Natural killer cell (primary cell): ENCODE measurements around the gene STX8. TPM values are rescaled to one million over a fixed set of nuclear protein-coding genes. Genes with fewer than 3 reads are reported as not detected.

Experiments
- ATAC-seq, 3 donors: fragments of 150-1000 bp in 2 of 3; fragments of 200-7000 bp in 1 of 3; cut with Tn5 transposase; 1 replicate in 1 of 3; 2 replicates in 2 of 3; pipeline ENCODE4 v1.10.0; 2021; ENCODE audit warnings: mild to moderate bottlenecking in 2 of 3, moderate library complexity in 2 of 3
- DNase-seq, 2 donors: peaks; one replicate each; pipeline versions ENCODE4 v3.0.0 to v3.0.0-alpha.2; 2013 to 2021; ENCODE audit warnings: mixed read lengths in 1 of 2
- H3K27ac ChIP-seq: one replicate; pipeline ENCODE4 v1.5.1; 2013; ENCODE audit warnings: mild to moderate bottlenecking, low read length
- H3K27me3 ChIP-seq: one replicate; pipeline ENCODE4 v1.6.1; 2013; ENCODE audit warnings: low read length; ENCODE audit not compliant: control insufficient read depth, insufficient read depth
- H3K36me3 ChIP-seq: one replicate; pipeline ENCODE4 v1.6.1; 2013; ENCODE audit warnings: low read length; ENCODE audit not compliant: control insufficient read depth, insufficient read depth
- H3K4me1 ChIP-seq: one replicate; pipeline ENCODE4 v1.6.1; 2013; ENCODE audit warnings: low read length; ENCODE audit not compliant: control insufficient read depth, insufficient read depth
- H3K4me3 ChIP-seq: one replicate; pipeline ENCODE4 v1.5.1; 2013; ENCODE audit warnings: low read length
- H3K9me3 ChIP-seq: one replicate; pipeline ENCODE4 v1.6.1; 2013; ENCODE audit warnings: low read length; ENCODE audit not compliant: control insufficient read depth, insufficient read depth
- H3K27ac Mint-ChIP-seq, 2 donors: one replicate each; pipeline ENCODE4 v1.8.0; 2022; ENCODE audit warnings: mild to moderate bottlenecking in 2 of 2, mixed read lengths in 2 of 2, moderate library complexity in 1 of 2
- H3K27me3 Mint-ChIP-seq, 2 donors: one replicate each; pipeline ENCODE4 v1.8.0; 2022; ENCODE audit warnings: low read depth in 2 of 2, mixed read lengths in 2 of 2
- H3K36me3 Mint-ChIP-seq: one replicate; pipeline ENCODE4 v1.8.0; 2022; ENCODE audit warnings: mixed read lengths
- H3K4me1 Mint-ChIP-seq, 2 donors: one replicate each; pipeline ENCODE4 v1.8.0; 2022; ENCODE audit warnings: mixed read lengths in 2 of 2
- H3K4me3 Mint-ChIP-seq: one replicate; pipeline ENCODE4 v1.8.0; 2022; ENCODE audit warnings: mild to moderate bottlenecking, moderate library complexity, mixed read lengths
- H3K9me3 Mint-ChIP-seq, 2 donors: one replicate each; pipeline ENCODE4 v1.8.0; 2022; ENCODE audit warnings: mixed read lengths in 2 of 2
- WGBS: methylation state at CpG from one replicate; pipeline ENCODE4 v1.1.7; 2013; ENCODE audit warnings: missing lambda C conversion rate; ENCODE audit not compliant: insufficient coverage; 5-methylcytosine and 5-hydroxymethylcytosine counted together
- intact Hi-C: fragments of 100-400 bp; cut with micrococcal nuclease; formaldehyde crosslinking; loops from one replicate; pipeline ENCODE4 v1.14.2; 2022
- total RNA-seq, 4 donors: library from RNA; stranded (reverse); fragments of 120-200 nt in 1 of 4; gene quantifications; one replicate each; pipeline versions ENCODE4 v1.2.3 to v1.2.4, GENCODE V29; 2013 to 2022
- TF ChIP-seq, protein P1 (sequence below): fragments of 200-600 bp; IDR thresholded peaks from one replicate; pipeline ENCODE4 v1.8.0; 2022; ENCODE audit warnings: antibody characterized with exemption

STX8 gene
- total RNA-seq, 3 donors from 2014 or later (not counting 1 experiment from before 2014, with no cell fraction given), result 96.3 to 141 (median 120) TPM

DNA sequence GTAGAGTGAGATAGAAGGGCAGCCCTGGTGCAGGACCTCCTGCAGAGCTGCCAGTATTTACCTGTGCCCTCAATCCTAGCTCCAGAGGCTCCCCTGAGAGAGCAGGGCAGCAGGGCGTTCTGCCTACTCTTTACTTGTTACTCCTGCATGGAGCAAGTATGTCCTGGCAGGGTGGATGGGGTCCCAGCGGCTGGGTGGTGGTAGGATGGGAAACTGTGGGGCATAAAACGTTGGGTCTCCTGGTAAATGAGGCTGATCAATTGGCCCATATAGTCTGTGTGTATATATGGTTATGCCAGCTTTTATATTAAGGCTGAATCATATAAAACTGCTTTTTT is 362.3 kb downstream of the STX8 start:
- ATAC-seq (no peak), DNase-seq (no peak)
- Histone ChIP-seq H3K27me3 (no peaks in the 10 kb centered on the region), H3K9me3 (no peaks in the 10 kb centered on the region), H3K4me3 (no peak overlapping the region), H3K36me3 (no peaks in the 10 kb centered on the region), H3K4me1 (no peaks in the 10 kb centered on the region), H3K27ac (no peak overlapping the region)
- peaks cover 6 to 12% of the 10 kb centered on the region in 2 donors for H3K27me3 Mint-ChIP-seq
- H3K9me3 Mint-ChIP-seq, result peaks cover 9 to 13% of the 10 kb centered on the region in 2 donors
- no peak overlapping the region for H3K27ac Mint-ChIP-seq
- intact Hi-C loops, result no loop called here
- H3K36me3 Mint-ChIP-seq, result peaks cover 16% of the 10 kb centered on the region
- TF ChIP-seq, protein P1, sequence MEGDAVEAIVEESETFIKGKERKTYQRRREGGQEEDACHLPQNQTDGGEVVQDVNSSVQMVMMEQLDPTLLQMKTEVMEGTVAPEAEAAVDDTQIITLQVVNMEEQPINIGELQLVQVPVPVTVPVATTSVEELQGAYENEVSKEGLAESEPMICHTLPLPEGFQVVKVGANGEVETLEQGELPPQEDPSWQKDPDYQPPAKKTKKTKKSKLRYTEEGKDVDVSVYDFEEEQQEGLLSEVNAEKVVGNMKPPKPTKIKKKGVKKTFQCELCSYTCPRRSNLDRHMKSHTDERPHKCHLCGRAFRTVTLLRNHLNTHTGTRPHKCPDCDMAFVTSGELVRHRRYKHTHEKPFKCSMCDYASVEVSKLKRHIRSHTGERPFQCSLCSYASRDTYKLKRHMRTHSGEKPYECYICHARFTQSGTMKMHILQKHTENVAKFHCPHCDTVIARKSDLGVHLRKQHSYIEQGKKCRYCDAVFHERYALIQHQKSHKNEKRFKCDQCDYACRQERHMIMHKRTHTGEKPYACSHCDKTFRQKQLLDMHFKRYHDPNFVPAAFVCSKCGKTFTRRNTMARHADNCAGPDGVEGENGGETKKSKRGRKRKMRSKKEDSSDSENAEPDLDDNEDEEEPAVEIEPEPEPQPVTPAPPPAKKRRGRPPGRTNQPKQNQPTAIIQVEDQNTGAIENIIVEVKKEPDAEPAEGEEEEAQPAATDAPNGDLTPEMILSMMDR, result no peak
- H3K4me1 Mint-ChIP-seq, result no peaks in the 10 kb centered on the region
- 86% methylated on average over 3 of the region's 3 CpGs for WGBS
- no peak overlapping the region for H3K4me3 Mint-ChIP-seq

- no peak for ATAC-seq
- Mint-ChIP-seq H3K27ac (no peak overlapping the region), H3K4me3 (no peak overlapping the region), H3K9me3 (peaks cover 9 to 13% of the 10 kb centered on the region in 2 donors), H3K36me3 (peaks cover 16% of the 10 kb centered on the region), H3K27me3 (peaks cover 6 to 12% of the 10 kb centered on the region in 2 donors), H3K4me1 (no peaks in the 10 kb centered on the region)
- no peak overlapping the region for H3K4me3 ChIP-seq
- no peaks in the 10 kb centered on the region for H3K36me3 ChIP-seq
- H3K4me1 ChIP-seq, result no peaks in the 10 kb centered on the region
- TF ChIP-seq, protein P1, result no peak
- H3K27ac ChIP-seq, result no peak overlapping the region
- H3K27me3 ChIP-seq, result no peaks in the 10 kb centered on the region
- 93% methylated on average over 30 of the region's 30 CpGs for WGBS
- no peaks in the 10 kb centered on the region for H3K9me3 ChIP-seq
- intact Hi-C loops, result no loop called here
- DNase-seq, result no peak
These were observed 363.0 kb downstream of the STX8 start for GRCh38 chr17:9212376-9213302.

GRCh38 chr17:9211133-9211765 is 364.4 kb downstream of the STX8 start:
- Histone ChIP-seq H3K4me1 (no peaks in the 10 kb centered on the region), H3K36me3 (no peaks in the 10 kb centered on the region), H3K4me3 (no peak overlapping the region), H3K9me3 (no peaks in the 10 kb centered on the region), H3K27ac (no peak overlapping the region), H3K27me3 (no peaks in the 10 kb centered on the region)
- Mint-ChIP-seq H3K9me3 (peaks cover 9 to 12% of the 10 kb centered on the region in 2 donors), H3K4me1 (no peaks in the 10 kb centered on the region), H3K27me3 (peaks cover 7 to 19% of the 10 kb centered on the region in 2 donors), H3K4me3 (no peak overlapping the region), H3K36me3 (peaks cover 13% of the 10 kb centered on the region), H3K27ac (no peak overlapping the region)
- WGBS, result 80% methylated on average over 13 of the region's 13 CpGs
- TF ChIP-seq, protein P1, result no peak
- ATAC-seq, result no peak
- intact Hi-C loops, result no loop called here
- DNase-seq, result no peak
